Germinal center (tissue), 1 donor: ENCODE data around the gene PCSK1N.
"Not testable (repeated sequence)": the region's sequence is repeated elsewhere in the genome, so short reads cannot be mapped to it uniquely, and the experiment has no call there.

ENCODE experiments used
- DNase-seq: peaks from one replicate; pipeline ENCODE4 v3.0.0; 2012; ENCODE audit warnings: mixed read lengths, low spot score

The PCSK1N gene

GRCh38 chrX:48835524-48836329, at the start of gene PCSK1N:
Gene PCSK1N (minus strand): TSS chrX:48835610. CDS start chrX:48835532, 78 bp downstream.
- DNase-seq: peak; percentile 8

- DNase-seq: no peak
Observed at GRCh38 chrX:48883729-48884128, 48.3 kb upstream of the PCSK1N start.

- DNase-seq: not testable (repeated sequence)
Observed at GRCh38 chrX:48876944-48877343, 41.5 kb upstream of the PCSK1N start.

- DNase-seq: not testable (repeated sequence)
Observed at GRCh38 chrX:48872017-48872416, 36.6 kb upstream of the PCSK1N start.

GRCh38 chrX:48864210-48864609, 28.8 kb upstream of the PCSK1N start:
- no peak for DNase-seq

GRCh38 chrX:48854898-48855297, 19.5 kb upstream of the PCSK1N start:
- no peak for DNase-seq

GRCh38 chrX:48854121-48854804, 18.9 kb upstream of the PCSK1N start:
- DNase-seq: not testable (repeated sequence)

GRCh38 chrX:48853494-48853893, 18.1 kb upstream of the PCSK1N start:
- not testable (repeated sequence) for DNase-seq

GRCh38 chrX:48852857-48853256, 17.4 kb upstream of the PCSK1N start:
- no peak for DNase-seq

GRCh38 chrX:48848847-48849246, 13.4 kb upstream of the PCSK1N start:
- DNase-seq: no peak

- no peak for DNase-seq
Observed at GRCh38 chrX:48839686-48840085, 4.3 kb upstream of the PCSK1N start.

- DNase-seq: no peak
Observed at GRCh38 chrX:48834383-48834709, 1.1 kb downstream of the PCSK1N start.

- DNase-seq: no peak
Observed at GRCh38 chrX:48833542-48834138, 1.8 kb downstream of the PCSK1N start.

- DNase-seq: no peak
Observed at GRCh38 chrX:48831909-48832291, 3.5 kb downstream of the PCSK1N start.

- DNase-seq: no peak
Observed at GRCh38 chrX:48831136-48831908, 4.1 kb downstream of the PCSK1N start.

- no peak for DNase-seq
Observed at GRCh38 chrX:48829016-48829735, 6.2 kb downstream of the PCSK1N start.

GRCh38 chrX:48827654-48827968, 7.8 kb downstream of the PCSK1N start:
- no peak for DNase-seq

- no peak for DNase-seq
Observed at GRCh38 chrX:48826876-48827653, 8.3 kb downstream of the PCSK1N start.

GRCh38 chrX:48826135-48826875, 9.1 kb downstream of the PCSK1N start, which contains the start of gene ERAS:
Gene ERAS (plus strand): TSS chrX:48826513. CDS start chrX:48829124, 2,611 bp downstream.
- peak; percentile 34 for DNase-seq

GRCh38 chrX:48824066-48824465, 11.3 kb downstream of the PCSK1N start:
- no peak for DNase-seq
